K562 (cell line): ENCODE results near the gene AGR2. TPM values are rescaled to one million over a fixed set of nuclear protein-coding genes. Genes with fewer than 3 reads are reported as not detected.

Source experiments
- ARNT ChIP-seq, 2 experiments: fragments of 450-650 bp; IDR thresholded peaks; 2 replicates each; pipeline ENCODE4 v1.6.1; 2016; ENCODE audit warnings: mild to moderate bottlenecking in 1 of 2
- BCOR ChIP-seq: fragments of 450-650 bp; IDR thresholded peaks from 2 replicates; pipeline ENCODE4 v1.6.1; 2016
- CGGBP1 ChIP-seq: fragments of 250-450 bp; sonication (Bioruptor Pico); IDR thresholded peaks from 2 replicates; pipeline ENCODE4 v1.9.0; 2021; ENCODE audit warnings: mild to moderate bottlenecking
- ETV1 ChIP-seq: fragments of 450-650 bp; conservative IDR thresholded peaks from 2 replicates; pipeline ENCODE4 v1.6.1; 2016; ENCODE audit warnings: missing genetic modification characterization, control low read depth, low read depth, missing compliant biosample characterization
- GTF2B ChIP-seq: IDR thresholded peaks from 2 replicates; pipeline ENCODE4 v1.6.1; 2011; ENCODE audit not compliant: insufficient read length; ENCODE audit errors: extremely low read depth
- HDAC3 ChIP-seq: fragments of 450-650 bp; IDR thresholded peaks from 2 replicates; pipeline ENCODE4 v1.6.1; 2018; ENCODE audit warnings: borderline replicate concordance, mild to moderate bottlenecking, moderate library complexity; ENCODE audit not compliant: partially characterized antibody
- KDM5B ChIP-seq: fragments of 200-600 bp; sonication (generic); IDR thresholded peaks from 2 replicates; pipeline ENCODE4 v1.6.1; 2012; ENCODE audit warnings: low read depth, mild to moderate bottlenecking, moderate library complexity, low read length, control low read depth, inconsistent platforms; ENCODE audit not compliant: insufficient replicate concordance
- MTA2 ChIP-seq: fragments of 450-650 bp; IDR thresholded peaks from 2 replicates; pipeline ENCODE4 v1.6.1; 2016; ENCODE audit warnings: low read depth
- MTA3 ChIP-seq: fragments of 450-650 bp; formaldehyde crosslinking; IDR thresholded peaks from 2 replicates; pipeline ENCODE4 v1.6.1; 2017; ENCODE audit warnings: mild to moderate bottlenecking, borderline replicate concordance
- RAD21 ChIP-seq, 2 experiments: fragments of 250-450 bp in 1 of 2; fragments of 450-650 bp in 1 of 2; sonication (Bioruptor Pico) in 1 of 2; formaldehyde crosslinking in 1 of 2; IDR thresholded peaks in 1 of 2; conservative IDR thresholded peaks in 1 of 2; 2 replicates each; pipeline versions ENCODE4 v1.4.0 to v1.8.0; 2020 to 2022; ENCODE audit warnings: mild to moderate bottlenecking in 2 of 2, moderate library complexity in 1 of 2
- RBM34 ChIP-seq: fragments of 200-400 bp; formaldehyde crosslinking; IDR thresholded peaks from 2 replicates; pipeline ENCODE4 v1.6.1; 2018; ENCODE audit warnings: low read length, borderline replicate concordance; ENCODE audit not compliant: insufficient read depth
- RNF219 ChIP-seq: fragments of 250-450 bp; sonication (Bioruptor Pico); IDR thresholded peaks from 2 replicates; pipeline ENCODE4 v1.5.0; 2022; ENCODE audit warnings: mild to moderate bottlenecking
- ZNF274 ChIP-seq: IDR thresholded peaks from 2 replicates; pipeline ENCODE4 v1.6.1; 2011; ENCODE audit warnings: low read depth, mild to moderate bottlenecking, low read length, moderate library complexity, borderline replicate concordance
- ZNF586 ChIP-seq: fragments of 450-650 bp; formaldehyde crosslinking; conservative IDR thresholded peaks from 2 replicates; pipeline ENCODE4 v1.4.0; 2020; ENCODE audit warnings: mild to moderate bottlenecking, moderate library complexity
- polyA plus RNA-seq, 8 experiments: library from polyadenylated mRNA; depleted of rRNA in 4 of 8; stranded (reverse) in 5 of 8; unstranded in 3 of 8; fragments of >200 nt; fragmentation: Nextera tagmentation in 2 of 8; fragmentation: Illumina TruSeq in 1 of 8; extraction: Ambion mirVana in 2 of 8; extraction: Trizol in 1 of 8; gene quantifications; 2 replicates each; pipeline versions ENCODE4 v1.2.1 to v1.2.3, GENCODE V29; 2011 to 2014; ENCODE audit warnings: inconsistent platforms in 1 of 8, missing spikeins in 1 of 8
- total RNA-seq, 7 experiments: library from RNA; depleted of rRNA in 6 of 7; stranded (reverse); fragments of >200 nt in 6 of 7; fragmentation: Illumina TruSeq in 2 of 7; extraction: Trizol in 2 of 7; gene quantifications; 2 replicates each; pipeline versions ENCODE4 v1.2.1 to v1.2.3, GENCODE V29; 2011 to 2021; ENCODE audit warnings: low replicate concordance in 1 of 7
- TF ChIP-seq, protein P1 (sequence below): sonication (generic); formaldehyde crosslinking; IDR thresholded peaks from 2 replicates; pipeline ENCODE4 v1.8.0; 2022; ENCODE audit warnings: mild to moderate bottlenecking, low read depth, missing genetic modification reagents
- TF ChIP-seq, protein P2 (sequence below): sonication (generic); IDR thresholded peaks from 2 replicates; pipeline ENCODE4 v1.6.1; 2016
- TF ChIP-seq, protein P3 (sequence below), 2 experiments: fragments of 200-800 bp in 1 of 2; sonication (Bioruptor generic) in 1 of 2; sonication (generic) in 1 of 2; formaldehyde crosslinking in 1 of 2; IDR thresholded peaks in 1 of 2; conservative IDR thresholded peaks in 1 of 2; 2 replicates each; pipeline versions ENCODE4 v1.5.0 to v1.6.1; 2016 to 2020; ENCODE audit warnings: missing compliant biosample characterization in 1 of 2, missing genetic modification characterization in 1 of 2, missing genetic modification reagents in 1 of 2
- TF ChIP-seq, protein P4 (sequence below): sonication (generic); formaldehyde crosslinking; IDR thresholded peaks from 2 replicates; pipeline ENCODE4 v1.8.1; 2022; ENCODE audit warnings: missing genetic modification reagents

The AGR2 gene
- total and polyA plus RNA-seq, 9 of the 15 experiments (the other 6 are each of a cell fraction or from before 2014, with no cell fraction given), result 0.66 TPM; not detected in 8

DNA sequence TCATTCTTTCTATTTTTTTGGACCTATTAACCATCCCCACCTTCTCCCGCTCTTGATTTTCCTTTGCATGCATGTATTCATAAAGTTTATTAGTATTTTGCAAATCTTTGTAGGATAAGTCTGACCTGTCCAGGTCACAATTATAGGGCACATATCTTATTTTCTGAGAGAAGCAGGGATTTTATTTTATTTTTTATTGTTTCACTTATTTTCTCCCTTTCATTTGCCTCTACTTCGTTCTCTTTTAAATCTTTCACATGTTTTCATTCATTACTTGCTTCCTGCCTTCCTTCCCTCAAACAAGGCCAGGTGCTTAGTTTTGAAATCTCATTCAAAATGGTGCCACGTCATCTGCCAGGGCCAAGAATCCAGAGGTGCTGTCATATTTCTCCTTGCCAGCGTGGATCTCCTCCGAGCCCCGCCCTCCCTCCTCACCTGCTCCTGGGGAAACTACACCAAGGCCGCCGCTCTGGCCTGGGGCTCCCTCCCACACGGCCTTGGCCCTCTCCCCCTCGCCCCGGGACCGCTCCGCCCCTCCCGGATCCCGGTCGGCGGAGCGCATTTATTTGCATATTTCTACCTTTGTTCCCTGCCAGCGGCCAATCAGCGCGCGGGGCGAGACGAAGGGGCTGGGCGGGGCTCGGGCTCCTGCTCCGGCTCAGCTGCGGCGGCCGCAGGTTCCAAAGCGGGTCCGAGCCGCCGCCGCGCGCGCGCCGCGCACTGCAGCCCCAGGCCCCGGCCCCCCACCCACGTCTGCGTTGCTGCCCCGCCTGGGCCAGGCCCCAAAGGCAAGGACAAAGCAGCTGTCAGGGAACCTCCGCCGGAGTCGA, 51.5 kb downstream of the AGR2 start, which contains the start of gene TSPAN13 (continued):
- TF ChIP-seq, protein P1, sequence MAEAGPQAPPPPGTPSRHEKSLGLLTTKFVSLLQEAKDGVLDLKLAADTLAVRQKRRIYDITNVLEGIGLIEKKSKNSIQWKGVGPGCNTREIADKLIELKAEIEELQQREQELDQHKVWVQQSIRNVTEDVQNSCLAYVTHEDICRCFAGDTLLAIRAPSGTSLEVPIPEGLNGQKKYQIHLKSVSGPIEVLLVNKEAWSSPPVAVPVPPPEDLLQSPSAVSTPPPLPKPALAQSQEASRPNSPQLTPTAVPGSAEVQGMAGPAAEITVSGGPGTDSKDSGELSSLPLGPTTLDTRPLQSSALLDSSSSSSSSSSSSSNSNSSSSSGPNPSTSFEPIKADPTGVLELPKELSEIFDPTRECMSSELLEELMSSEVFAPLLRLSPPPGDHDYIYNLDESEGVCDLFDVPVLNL (CRISPR knock-in tag), result no peak
- no peak for TF ChIP-seq KDM5B
- no peak; a peak in 1 of 4 replicates for TF ChIP-seq RAD21 (CRISPR knock-in tag; conservative IDR thresholded peaks at IDR 0.05 in 1 of 2, IDR thresholded peaks at IDR 0.05 in 1 of 2)
- no peak for TF ChIP-seq ARNT (IDR thresholded peaks at IDR 0.05)
- no peak for TF ChIP-seq ETV1 (tag)
- TF ChIP-seq HDAC3, result no peak
- TF ChIP-seq, protein P2, sequence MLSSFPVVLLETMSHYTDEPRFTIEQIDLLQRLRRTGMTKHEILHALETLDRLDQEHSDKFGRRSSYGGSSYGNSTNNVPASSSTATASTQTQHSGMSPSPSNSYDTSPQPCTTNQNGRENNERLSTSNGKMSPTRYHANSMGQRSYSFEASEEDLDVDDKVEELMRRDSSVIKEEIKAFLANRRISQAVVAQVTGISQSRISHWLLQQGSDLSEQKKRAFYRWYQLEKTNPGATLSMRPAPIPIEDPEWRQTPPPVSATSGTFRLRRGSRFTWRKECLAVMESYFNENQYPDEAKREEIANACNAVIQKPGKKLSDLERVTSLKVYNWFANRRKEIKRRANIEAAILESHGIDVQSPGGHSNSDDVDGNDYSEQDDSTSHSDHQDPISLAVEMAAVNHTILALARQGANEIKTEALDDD, result no peak
- no peak for TF ChIP-seq GTF2B
- TF ChIP-seq RBM34, result no peak
- TF ChIP-seq MTA2, result no peak
- no peak for TF ChIP-seq CGGBP1
- no peak for TF ChIP-seq RNF219
- no peak for TF ChIP-seq ZNF586 (CRISPR knock-in tag)
- TF ChIP-seq MTA3, result no peak
- TF ChIP-seq, protein P3, sequence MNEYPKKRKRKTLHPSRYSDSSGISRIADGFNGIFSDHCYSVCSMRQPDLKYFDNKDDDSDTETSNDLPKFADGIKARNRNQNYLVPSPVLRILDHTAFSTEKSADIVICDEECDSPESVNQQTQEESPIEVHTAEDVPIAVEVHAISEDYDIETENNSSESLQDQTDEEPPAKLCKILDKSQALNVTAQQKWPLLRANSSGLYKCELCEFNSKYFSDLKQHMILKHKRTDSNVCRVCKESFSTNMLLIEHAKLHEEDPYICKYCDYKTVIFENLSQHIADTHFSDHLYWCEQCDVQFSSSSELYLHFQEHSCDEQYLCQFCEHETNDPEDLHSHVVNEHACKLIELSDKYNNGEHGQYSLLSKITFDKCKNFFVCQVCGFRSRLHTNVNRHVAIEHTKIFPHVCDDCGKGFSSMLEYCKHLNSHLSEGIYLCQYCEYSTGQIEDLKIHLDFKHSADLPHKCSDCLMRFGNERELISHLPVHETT (CRISPR knock-in tag; conservative IDR thresholded peaks at IDR 0.05 in 1 of 2, IDR thresholded peaks at IDR 0.05 in 1 of 2), result no peak
- TF ChIP-seq BCOR, result no peak
- TF ChIP-seq ZNF274, result no peak
- TF ChIP-seq, protein P4, sequence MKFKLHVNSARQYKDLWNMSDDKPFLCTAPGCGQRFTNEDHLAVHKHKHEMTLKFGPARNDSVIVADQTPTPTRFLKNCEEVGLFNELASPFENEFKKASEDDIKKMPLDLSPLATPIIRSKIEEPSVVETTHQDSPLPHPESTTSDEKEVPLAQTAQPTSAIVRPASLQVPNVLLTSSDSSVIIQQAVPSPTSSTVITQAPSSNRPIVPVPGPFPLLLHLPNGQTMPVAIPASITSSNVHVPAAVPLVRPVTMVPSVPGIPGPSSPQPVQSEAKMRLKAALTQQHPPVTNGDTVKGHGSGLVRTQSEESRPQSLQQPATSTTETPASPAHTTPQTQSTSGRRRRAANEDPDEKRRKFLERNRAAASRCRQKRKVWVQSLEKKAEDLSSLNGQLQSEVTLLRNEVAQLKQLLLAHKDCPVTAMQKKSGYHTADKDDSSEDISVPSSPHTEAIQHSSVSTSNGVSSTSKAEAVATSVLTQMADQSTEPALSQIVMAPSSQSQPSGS (CRISPR knock-in tag), result no peak
